Ovary (tissue), 9 donors: ENCODE data around the gene LDLRAD4. TPM values are rescaled to one million over a fixed set of nuclear protein-coding genes. Genes with fewer than 3 reads are reported as not detected.

ENCODE experiments used
- DNase-seq, 5 donors: peaks; one replicate each; pipeline ENCODE4 v3.0.0-alpha.2; 2019 to 2020
- H3K27ac ChIP-seq, 2 donors: fragments of 200-600 bp; one replicate each; pipeline versions ENCODE4 v1.5.1 to v1.8.0; 2019 to 2022
- H3K27me3 ChIP-seq: fragments of 200-600 bp; one replicate; pipeline ENCODE4 v1.8.0; 2022
- H3K36me3 ChIP-seq: fragments of 200-600 bp; sonication (generic); one replicate; pipeline ENCODE4 v1.5.1; 2019
- H3K4me1 ChIP-seq: one replicate; pipeline ENCODE4 v1.8.1; 2013; ENCODE audit warnings: mild to moderate bottlenecking, moderate library complexity; ENCODE audit not compliant: insufficient read depth
- H3K4me3 ChIP-seq: fragments of 200-600 bp; sonication (generic); one replicate; pipeline ENCODE4 v1.5.1; 2017
- H3K9me3 ChIP-seq, 2 donors: fragments of 200-600 bp in 1 of 2; sonication (generic) in 1 of 2; one replicate each; pipeline versions ENCODE4 v1.5.1 to v1.8.1; 2013 to 2019; ENCODE audit warnings: mild to moderate bottlenecking in 1 of 2, moderate library complexity in 1 of 2
- CTCF ChIP-seq, 3 donors: fragments of 450-650 bp in 2 of 3; fragments of 200-600 bp in 1 of 3; IDR thresholded peaks; one replicate each; pipeline versions ENCODE4 v1.5.1 to v1.8.0; 2016 to 2022; ENCODE audit warnings: antibody characterized with exemption in 3 of 3, mild to moderate bottlenecking in 1 of 3
- EP300 ChIP-seq: sonication (generic); formaldehyde crosslinking; IDR thresholded peaks from one replicate; pipeline ENCODE4 v1.6.1; 2017; ENCODE audit warnings: antibody characterized with exemption
- POLR2A ChIP-seq: fragments of 450-650 bp; IDR thresholded peaks from one replicate; pipeline ENCODE4 v1.6.1; 2017; ENCODE audit warnings: antibody characterized with exemption, mild to moderate bottlenecking, moderate library complexity
- WGBS, 3 donors: extraction: QIAGEN DNeasy Blood & Tissue Kit in 1 of 3; methylation state at CpG; one replicate each; pipeline versions ENCODE4 v1.1.5 to v1.1.7; 2013 to 2017; 5-methylcytosine and 5-hydroxymethylcytosine counted together
- intact Hi-C, 4 donors: fragments of 100-400 bp; cut with DNase I; formaldehyde crosslinking; loops; one replicate each; pipeline versions ENCODE4 v1.11.0 to v1.15.1; 2022 to 2023
- polyA plus RNA-seq, 2 donors: library from polyadenylated mRNA; stranded (reverse); fragments of 200-250 nt in 1 of 2; fragments of 350-450 nt in 1 of 2; fragmentation: Illumina TruSeq in 1 of 2; extraction: RNeasy Lipid Tissue Mini Kit (QIAGEN cat#74804) in 1 of 2; gene quantifications; one replicate each; pipeline ENCODE4 v1.2.3, GENCODE V29; 2013 to 2014
- total RNA-seq, 7 donors: library from RNA; depleted of rRNA in 2 of 7; stranded (reverse); fragments of >200 nt in 2 of 7; fragmentation: NEBNext Ultra II Directional in 3 of 7; extraction: Animal tissue kit (Norgen Biotek cat#: 25700) in 3 of 7; gene quantifications; one replicate each; pipeline versions ENCODE4 v1.1.0 to v1.2.4, GENCODE V29; 2016 to 2023
- donor health status: DM: no; HTN: no; CAD: no; lungs with moderate emphysema.
- donor health status: DM: no; HTN: no; CAD: no.
- donor health status: Bipolar disorder and iron deficiency.
- donor health status: DM: yes; HTN: yes; CAD: no.
- donor health status: DM: no; HTN: no; CAD: no.
- donor health status: DM: yes; HTN: yes; CAD: no.

LDLRAD4 gene
- total and polyA plus RNA-seq, 9 donors: 2.3 to 31.6 (median 8.3) TPM

- no peaks in the 10 kb centered on the region for H3K9me3 ChIP-seq
- WGBS, 3 donors: 47 to 56% (median 48%) methylated on average over 22 of the region's 22 CpGs
- no peak overlapping the region for H3K27ac ChIP-seq
- intact Hi-C loops: no loop called here
- H3K4me1 ChIP-seq: peaks cover 1% of the 10 kb centered on the region
- H3K4me3 ChIP-seq: no peak overlapping the region
- no peaks in the 10 kb centered on the region for H3K27me3 ChIP-seq
- DNase-seq: no peak
- no peaks in the 10 kb centered on the region for H3K36me3 ChIP-seq
- no peak for TF ChIP-seq CTCF (IDR thresholded peaks at IDR 0.05)
- no peak for TF ChIP-seq EP300
- TF ChIP-seq POLR2A: no peak
Observed at GRCh38 chr18:13446610-13447461, 228.3 kb downstream of the LDLRAD4 start.

- Histone ChIP-seq H3K27ac (no peak overlapping the region), H3K36me3 (no peaks in the 10 kb centered on the region), H3K27me3 (no peaks in the 10 kb centered on the region), H3K4me3 (no peak overlapping the region), H3K9me3 (no peaks in the 10 kb centered on the region), H3K4me1 (peaks cover 1% of the 10 kb centered on the region)
- no peak for DNase-seq
- 14 to 24% (median 18%) methylated on average over 22 of the region's 22 CpGs for WGBS, 3 donors
- intact Hi-C loops: no loop called here
- TF ChIP-seq EP300 (no peak), CTCF (IDR thresholded peaks at IDR 0.05) (no peak)
Observed at GRCh38 chr18:13447621-13448334, 229.2 kb downstream of the LDLRAD4 start.

- no peak for DNase-seq
- Histone ChIP-seq H3K4me3 (no peak overlapping the region), H3K27ac (no peak overlapping the region), H3K36me3 (no peaks in the 10 kb centered on the region), H3K9me3 (no peaks in the 10 kb centered on the region), H3K4me1 (peaks cover 1% of the 10 kb centered on the region), H3K27me3 (no peaks in the 10 kb centered on the region)
- intact Hi-C loops: no loop called here
- WGBS, 3 donors: 67 to 71% (median 69%) methylated on average over 19 of the region's 19 CpGs
- TF ChIP-seq CTCF (IDR thresholded peaks at IDR 0.05): no peak
Observed at GRCh38 chr18:13448335-13448795, 229.8 kb downstream of the LDLRAD4 start.

- H3K36me3 ChIP-seq: no peaks in the 10 kb centered on the region
- peaks cover 1% of the 10 kb centered on the region for H3K4me1 ChIP-seq
- intact Hi-C loops: no loop called here
- H3K9me3 ChIP-seq: no peaks in the 10 kb centered on the region
- H3K27ac ChIP-seq: no peak overlapping the region
- H3K4me3 ChIP-seq: no peak overlapping the region
- 98 to 99% (median 98%) methylated on average over 9 of the region's 9 CpGs for WGBS, 3 donors
- TF ChIP-seq EP300 (no peak), POLR2A (no peak), CTCF (IDR thresholded peaks at IDR 0.05) (no peak)
- no peak for DNase-seq
- no peaks in the 10 kb centered on the region for H3K27me3 ChIP-seq
Observed at GRCh38 chr18:13449651-13450050, 231.1 kb downstream of the LDLRAD4 start.
